OCI-LY7 (cell line): ENCODE data around the gene DUSP9. TPM values are rescaled to one million over a fixed set of nuclear protein-coding genes. Genes with fewer than 3 reads are reported as not detected.

Source experiments
- BruUV-seq: library from RNA; stranded (reverse); fragments of 400-500 nt; replicated peaks from 2 replicates; lab custom pipeline; 2021; lab: Mats Ljungman, UMichigan
- CTCF ChIA-PET: fragments of 300-600 bp; sonication (Branson Sonifier 250); formaldehyde crosslinking; loops from one replicate; lab custom pipeline; 2022; ENCODE audit warnings: antibody characterized with exemption; ENCODE audit not compliant: unreplicated experiment; lab: Charles Lee
- POLR2A ChIA-PET: fragments of 300-600 bp; sonication (Branson Sonifier 250); formaldehyde crosslinking; loops from one replicate; lab custom pipeline; 2022; ENCODE audit warnings: antibody characterized with exemption; lab: Charles Lee
- DNase-seq: peaks from one replicate; pipeline ENCODE4 v3.0.0-alpha.2; 2015; ENCODE audit warnings: low spot score
- H2AFZ ChIP-seq: fragments of 200-600 bp; sonication (generic), shearing (Covaris generic); 2 replicates; pipeline ENCODE4 v1.6.1; 2014; ENCODE audit warnings: mild to moderate bottlenecking, antibody characterized with exemption, low read length, moderate library complexity
- H3K27ac ChIP-seq: fragments of 200-600 bp; sonication (generic); 2 replicates; pipeline ENCODE4 v1.5.1; 2014; ENCODE audit warnings: mixed run types, low read depth, mild to moderate bottlenecking, moderate library complexity, low read length, inconsistent platforms; ENCODE audit not compliant: poor library complexity, severe bottlenecking
- H3K36me3 ChIP-seq: fragments of 200-600 bp; sonication (generic); 2 replicates; pipeline ENCODE4 v1.6.1; 2014; ENCODE audit warnings: mild to moderate bottlenecking, antibody characterized with exemption, low read length, moderate library complexity, mixed read lengths; ENCODE audit not compliant: insufficient read depth
- H3K4me1 ChIP-seq: fragments of 200-600 bp; sonication (generic); 2 replicates; pipeline ENCODE4 v1.5.1; 2014; ENCODE audit warnings: mild to moderate bottlenecking, low read length; ENCODE audit not compliant: insufficient read depth, poor library complexity, severe bottlenecking
- H3K4me2 ChIP-seq: fragments of 200-600 bp; sonication (generic); 2 replicates; pipeline ENCODE4 v1.6.1; 2014; ENCODE audit warnings: mild to moderate bottlenecking, low read length
- H3K4me3 ChIP-seq: fragments of 200-600 bp; sonication (generic); 2 replicates; pipeline ENCODE4 v1.5.1; 2014; ENCODE audit warnings: mild to moderate bottlenecking, low read depth, low read length; ENCODE audit not compliant: poor library complexity, severe bottlenecking
- H3K79me2 ChIP-seq: fragments of 200-600 bp; sonication (generic); 2 replicates; pipeline ENCODE4 v1.6.1; 2016; ENCODE audit warnings: low read depth, mild to moderate bottlenecking, low read length, moderate library complexity, mixed read lengths; ENCODE audit not compliant: insufficient read depth
- H3K9me2 ChIP-seq: fragments of 200-600 bp; sonication (generic); 2 replicates; pipeline ENCODE4 v1.6.1; 2016; ENCODE audit warnings: mild to moderate bottlenecking, low read length, mixed read lengths; ENCODE audit not compliant: insufficient read depth
- H3K9me3 ChIP-seq: fragments of 200-600 bp; sonication (generic); 2 replicates; pipeline ENCODE4 v1.6.1; 2014; ENCODE audit warnings: mild to moderate bottlenecking, mixed run types, low read length, mixed read lengths
- H4K20me1 ChIP-seq: fragments of 200-600 bp; sonication (generic); 2 replicates; pipeline ENCODE4 v1.6.1; 2014; ENCODE audit warnings: mild to moderate bottlenecking, antibody characterized with exemption, low read length, moderate library complexity, mixed read lengths; ENCODE audit not compliant: insufficient read depth
- CTCF ChIP-seq: fragments of 200-600 bp; sonication (generic); conservative IDR thresholded peaks from 2 replicates; pipeline ENCODE4 v1.5.1; 2014; ENCODE audit warnings: mild to moderate bottlenecking, antibody characterized with exemption, low read length, moderate library complexity, mixed read lengths
- EZH2phosphoT487 ChIP-seq: fragments of 200-600 bp; sonication (generic); IDR thresholded peaks from 2 replicates; pipeline ENCODE4 v1.6.1; 2018; ENCODE audit warnings: low read depth, borderline replicate concordance, mild to moderate bottlenecking, mixed run types, antibody characterized with exemption, low read length, moderate library complexity, mixed read lengths
- intact Hi-C: fragments of 100-400 bp; cut with micrococcal nuclease; formaldehyde crosslinking; loops from one replicate; pipeline ENCODE4 v1.10.0; 2022; ENCODE audit not compliant: unreplicated experiment
- total RNA-seq, 2 experiments: library from RNA; depleted of rRNA in 1 of 2; stranded (reverse); fragments of >200 nt in 1 of 2; shearing (Covaris generic) in 1 of 2; gene quantifications; 2 replicates each; pipeline ENCODE4 v1.2.3, GENCODE V29; 2014 to 2022

Gene DUSP9
- total RNA-seq, 2 experiments from 2014 or later: not detected

DNA sequence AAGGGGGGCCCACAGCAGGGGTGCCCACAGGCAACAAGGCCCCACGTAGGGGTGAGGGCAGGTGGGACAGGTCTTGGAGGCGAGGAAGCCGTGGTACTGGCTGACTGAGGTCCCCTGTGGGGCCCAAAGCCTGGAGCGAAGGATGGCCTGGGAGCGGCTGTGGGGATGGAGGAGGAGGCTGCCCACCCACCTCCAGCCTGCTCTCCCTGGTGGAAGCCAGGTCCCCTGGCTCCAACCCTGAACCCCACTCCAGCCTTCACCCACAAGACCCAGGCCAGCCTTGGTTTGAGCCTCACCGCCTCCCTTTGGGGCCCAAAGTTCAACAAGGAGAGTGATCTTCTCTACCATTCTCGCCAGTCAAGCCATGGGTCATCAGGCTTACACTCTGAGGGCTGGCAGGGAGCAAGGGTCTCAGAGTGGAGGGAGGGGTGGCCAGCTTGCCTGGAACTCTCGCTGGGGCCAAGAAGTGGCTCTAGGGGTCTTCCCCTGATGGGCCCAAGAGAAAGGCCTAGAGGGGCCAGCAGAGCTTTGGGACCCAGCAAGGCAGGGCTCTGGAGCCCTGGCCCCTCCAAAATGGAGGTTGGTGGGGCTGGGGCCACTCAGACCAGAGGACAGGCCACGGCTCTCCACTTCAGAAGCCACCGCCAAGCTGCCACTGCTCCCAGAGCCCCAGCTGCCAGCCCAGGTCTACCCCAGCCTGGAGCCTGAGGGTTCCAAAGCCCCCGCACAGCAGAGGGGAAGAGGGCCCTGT is 21.6 kb downstream of the DUSP9 start:
- no peak for TF ChIP-seq CTCF
- TF ChIP-seq EZH2phosphoT487: no peak
- Histone ChIP-seq H3K9me3 (no peaks in the 10 kb centered on the region), H3K27ac (no peak overlapping the region), H4K20me1 (no peaks in the 10 kb centered on the region), H3K9me2 (no peaks in the 10 kb centered on the region), H3K4me3 (no peak overlapping the region), H3K36me3 (no peaks in the 10 kb centered on the region), H3K79me2 (no peaks in the 10 kb centered on the region), H3K4me1 (no peaks in the 10 kb centered on the region), H3K4me2 (no peak overlapping the region), H2AFZ (no peak overlapping the region)
- no peak for DNase-seq
- no TSS peak for BruUV-seq
- POLR2A ChIA-PET: no interaction called here
- intact Hi-C loops: loop anchor here (1.0 kb wide), 2 partner anchors 113 to 129 kb away; no protein-coding TSS in a partner anchor
- CTCF ChIA-PET: no interaction called here

GRCh38 chrX:153669174-153669890 is 22.3 kb downstream of the DUSP9 start:
- H4K20me1 ChIP-seq: no peaks in the 10 kb centered on the region
- H3K79me2 ChIP-seq: no peaks in the 10 kb centered on the region
- POLR2A ChIA-PET: no interaction called here
- no peak overlapping the region for H3K27ac ChIP-seq
- no peaks in the 10 kb centered on the region for H3K9me3 ChIP-seq
- CTCF ChIA-PET: no interaction called here
- H3K4me3 ChIP-seq: no peak overlapping the region
- TF ChIP-seq EZH2phosphoT487 (no peak), CTCF (peak; percentile 81)
- intact Hi-C loops: loop anchor here (1.0 kb wide), 1 partner anchor 130 kb away; no protein-coding TSS in a partner anchor
- no peaks in the 10 kb centered on the region for H3K36me3 ChIP-seq
- H2AFZ ChIP-seq: no peak overlapping the region
- no peaks in the 10 kb centered on the region for H3K4me1 ChIP-seq
- no peaks in the 10 kb centered on the region for H3K9me2 ChIP-seq
- H3K4me2 ChIP-seq: no peak overlapping the region
- no TSS peak for BruUV-seq
- peak; percentile 46 for DNase-seq
